ENCODE results near the gene DNAJC11.
"Not testable (repeated sequence)": the region's sequence is repeated elsewhere in the genome, so short reads cannot be mapped to it uniquely, and the experiment has no call there.

Gene DNAJC11, protein sequence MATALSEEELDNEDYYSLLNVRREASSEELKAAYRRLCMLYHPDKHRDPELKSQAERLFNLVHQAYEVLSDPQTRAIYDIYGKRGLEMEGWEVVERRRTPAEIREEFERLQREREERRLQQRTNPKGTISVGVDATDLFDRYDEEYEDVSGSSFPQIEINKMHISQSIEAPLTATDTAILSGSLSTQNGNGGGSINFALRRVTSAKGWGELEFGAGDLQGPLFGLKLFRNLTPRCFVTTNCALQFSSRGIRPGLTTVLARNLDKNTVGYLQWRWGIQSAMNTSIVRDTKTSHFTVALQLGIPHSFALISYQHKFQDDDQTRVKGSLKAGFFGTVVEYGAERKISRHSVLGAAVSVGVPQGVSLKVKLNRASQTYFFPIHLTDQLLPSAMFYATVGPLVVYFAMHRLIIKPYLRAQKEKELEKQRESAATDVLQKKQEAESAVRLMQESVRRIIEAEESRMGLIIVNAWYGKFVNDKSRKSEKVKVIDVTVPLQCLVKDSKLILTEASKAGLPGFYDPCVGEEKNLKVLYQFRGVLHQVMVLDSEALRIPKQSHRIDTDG

DNA sequence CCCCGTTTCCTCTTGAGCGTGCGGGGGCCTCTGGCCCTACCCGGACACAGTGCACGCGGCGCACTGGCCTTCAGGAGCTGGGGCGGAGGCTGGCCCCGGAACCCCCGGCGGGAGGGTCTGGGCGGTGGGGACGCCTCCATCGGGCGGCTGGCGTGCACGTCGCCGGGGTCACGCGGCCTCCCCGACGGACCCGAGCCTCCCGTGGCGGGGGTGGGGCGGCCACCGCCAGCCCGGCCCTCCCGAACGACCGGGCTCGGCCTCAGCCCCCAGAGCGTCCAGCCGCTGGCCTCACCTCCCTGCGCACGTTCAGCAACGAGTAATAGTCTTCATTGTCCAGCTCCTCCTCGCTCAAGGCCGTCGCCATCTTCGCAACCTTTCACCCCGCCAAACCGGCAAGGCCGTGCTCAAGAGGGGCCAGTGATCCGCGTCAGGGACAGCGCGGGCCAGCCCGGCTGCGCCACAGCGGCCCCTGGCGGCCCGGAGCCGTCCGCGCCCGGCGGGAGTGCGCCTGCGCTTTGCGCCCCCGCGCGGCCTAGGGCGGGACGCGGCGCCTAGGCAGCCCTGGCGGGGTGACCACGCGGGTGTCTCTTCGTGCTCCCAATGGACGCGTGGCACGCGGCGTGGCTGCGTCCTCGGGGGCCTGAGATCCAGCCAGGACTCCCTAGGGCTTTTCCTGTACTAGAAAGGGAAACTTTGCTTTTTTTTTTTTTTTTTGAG lies at the start of gene DNAJC11:
Gene DNAJC11, minus strand, starts transcription at position 380 of the 717 bp plus-strand sequence. Its CDS starts 16 bp downstream, at position 364.
- peak; percentile 92 for DNase-seq

DNA sequence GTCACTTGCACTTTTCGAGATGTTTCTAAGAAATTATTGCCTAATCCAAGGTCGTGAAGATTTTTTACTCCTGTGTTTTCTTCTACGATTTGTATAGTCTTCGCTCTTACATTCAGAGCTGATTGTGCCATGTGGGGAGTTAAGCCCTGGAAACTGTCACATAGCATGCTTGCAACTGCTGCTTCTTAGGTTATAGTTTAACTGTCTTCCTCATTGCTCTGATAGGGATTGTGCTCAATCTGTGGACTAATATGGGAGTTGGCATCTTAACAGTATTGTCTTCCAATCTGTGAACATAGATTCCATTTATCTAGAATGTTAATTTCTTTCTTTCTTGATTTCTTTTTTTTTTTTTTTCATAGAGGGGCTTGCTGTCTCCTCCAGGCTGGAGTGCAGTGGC lies 48.9 kb upstream of the DNAJC11 start:
- DNase-seq: no peak

DNA sequence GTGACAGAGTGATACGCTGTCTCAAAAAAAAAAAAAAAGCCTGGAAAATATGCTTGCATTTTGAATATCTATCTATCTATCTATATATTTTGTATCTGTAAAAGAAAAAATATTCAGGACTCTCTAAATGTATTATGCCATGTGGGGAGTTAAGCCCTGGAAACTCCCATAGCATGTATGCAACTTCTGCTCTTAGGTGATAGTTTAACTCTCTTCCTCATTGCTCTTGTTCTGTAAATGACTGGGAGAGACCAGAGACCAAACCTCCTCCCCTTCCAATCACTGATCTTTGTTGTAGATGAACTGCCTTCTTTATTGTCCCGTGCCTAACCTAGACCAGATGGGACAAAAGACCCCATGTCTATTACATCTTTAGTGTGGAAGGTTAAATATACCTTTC lies 46.1 kb upstream of the DNAJC11 start:
- no peak for DNase-seq

DNA sequence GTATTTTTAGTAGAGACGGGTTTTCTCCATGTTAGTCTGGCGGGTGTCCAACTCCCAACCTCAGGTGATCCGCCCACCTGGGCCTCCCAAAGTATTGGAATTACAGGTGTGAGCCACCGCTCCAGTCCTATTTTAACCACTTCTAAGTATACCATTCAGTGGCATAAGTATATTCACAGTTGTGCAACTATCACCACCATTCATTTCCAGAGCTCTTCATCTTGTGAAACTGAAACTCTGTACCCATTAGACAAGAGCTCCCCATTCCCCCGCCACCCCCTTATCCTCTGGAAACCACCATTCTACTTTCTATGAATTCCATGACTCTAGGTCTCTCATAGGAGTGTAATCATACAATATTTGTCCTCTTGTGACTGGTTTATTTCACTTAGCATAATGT lies 43.5 kb upstream of the DNAJC11 start:
- DNase-seq: no peak

DNA sequence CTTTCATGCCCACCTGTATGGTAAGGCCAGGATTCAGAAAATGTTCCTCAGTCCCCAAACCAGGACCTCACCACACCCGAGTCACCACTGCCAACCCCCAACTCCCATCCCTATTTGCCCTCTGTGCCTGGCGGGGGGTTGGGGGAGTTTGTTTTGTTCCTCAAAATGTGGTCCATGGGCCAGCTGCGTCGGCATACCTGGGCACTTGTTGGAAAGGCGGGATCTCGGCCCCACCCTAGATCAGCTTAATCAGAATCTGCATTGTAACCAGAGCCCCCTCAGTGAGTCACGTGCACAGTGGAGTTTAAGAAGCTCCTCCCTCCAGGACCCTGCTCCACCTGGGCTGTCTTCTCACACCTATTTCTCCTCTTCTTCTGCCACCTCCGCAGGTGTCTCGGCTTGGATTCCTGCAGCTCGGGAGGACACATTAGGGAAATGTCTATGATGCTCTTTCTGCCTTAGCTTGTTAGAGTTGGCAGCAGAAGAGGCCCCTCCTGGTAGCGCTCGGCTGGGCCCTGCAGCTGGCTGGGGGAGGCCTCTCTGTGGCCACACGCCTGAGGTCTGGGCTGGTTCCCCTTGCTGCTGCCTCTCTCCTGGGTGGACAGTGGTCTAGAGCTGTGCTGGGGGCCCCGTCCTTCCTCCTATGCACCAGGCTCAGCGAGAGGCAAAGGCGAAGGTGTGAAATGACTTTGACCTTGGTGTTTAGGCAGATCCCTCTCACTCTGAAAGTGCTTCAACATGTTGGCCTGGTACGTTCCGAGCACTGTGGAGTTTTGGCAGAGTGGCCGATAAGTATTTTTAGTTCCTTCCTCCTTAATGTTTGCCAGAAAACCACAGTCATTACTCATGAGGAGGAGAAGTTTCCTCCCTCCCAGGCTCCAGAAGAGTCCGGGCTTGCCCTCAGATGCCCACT lies 41.8 kb upstream of the DNAJC11 start:
- DNase-seq: no peak

DNA sequence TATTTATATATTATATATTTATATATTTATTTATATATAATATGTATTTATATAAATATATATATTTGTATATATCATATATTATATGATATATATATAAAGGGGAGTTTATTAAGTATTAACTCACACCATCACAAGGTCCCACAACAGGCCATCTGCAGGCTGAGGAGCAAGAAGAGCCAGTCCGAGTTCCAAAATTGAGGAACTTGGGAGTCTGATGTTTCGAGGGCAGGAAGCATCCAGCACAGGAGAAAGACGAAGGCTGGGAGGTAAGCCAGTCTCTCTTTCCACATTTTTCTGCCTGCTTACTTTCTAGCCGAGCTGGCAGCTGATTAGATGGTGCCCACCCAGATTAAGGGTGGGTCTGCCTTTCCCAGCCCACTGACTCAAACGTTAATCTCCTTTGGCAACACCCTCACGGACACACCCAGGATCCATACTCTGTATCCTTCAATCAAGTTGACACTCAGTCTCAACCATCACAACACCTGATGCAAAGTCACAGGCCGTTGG lies 41.1 kb upstream of the DNAJC11 start:
- not testable (repeated sequence) for DNase-seq

DNA sequence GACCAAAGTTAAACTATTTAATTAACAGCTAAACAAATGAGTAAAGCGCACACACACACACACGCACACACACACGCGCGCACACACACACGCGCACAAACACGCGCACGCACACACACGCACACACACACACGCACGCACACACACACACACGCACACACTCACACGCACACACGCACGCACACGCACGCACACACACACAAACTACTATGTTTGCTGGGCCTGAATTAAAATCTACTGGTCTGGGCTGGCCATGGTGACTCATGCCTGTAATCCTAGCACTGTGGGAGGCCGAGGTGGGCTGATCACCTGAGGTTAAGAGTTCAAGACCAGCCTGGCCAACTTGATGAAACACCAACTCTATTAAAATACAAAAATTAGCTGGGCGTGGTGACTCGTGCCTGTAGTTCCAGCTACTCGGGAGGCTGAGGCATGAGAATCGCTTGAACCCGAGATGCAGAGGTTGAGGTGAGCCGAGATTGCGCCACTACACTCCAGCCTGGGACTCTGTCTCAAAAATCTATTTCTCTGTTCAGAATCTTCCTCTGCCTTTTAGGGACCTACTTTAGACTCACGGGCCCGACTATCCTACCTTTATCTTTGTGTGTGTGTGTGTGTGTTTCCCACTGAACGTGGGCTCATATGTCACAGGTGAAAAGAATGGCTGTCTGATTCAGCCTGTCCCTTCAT lies 37.5 kb upstream of the DNAJC11 start:
- no peak for DNase-seq

DNA sequence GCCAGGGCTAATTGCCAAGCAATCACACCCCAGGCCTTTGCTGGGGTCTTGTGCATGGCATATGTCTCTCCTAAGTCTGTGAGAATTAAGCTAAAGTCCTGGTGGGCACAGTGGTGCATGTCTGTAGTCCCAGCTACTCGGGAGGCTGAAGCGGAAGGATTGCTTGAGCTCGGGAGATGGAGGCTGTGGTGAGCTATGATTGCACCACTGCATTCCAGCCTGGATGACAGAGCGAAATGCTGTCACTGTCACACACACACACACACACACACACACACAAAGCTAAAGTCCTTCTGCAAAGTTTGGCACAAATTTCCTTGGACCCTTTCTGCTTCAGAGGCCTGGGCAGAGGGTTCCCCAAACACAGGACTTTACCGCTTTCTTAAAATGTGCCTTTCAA lies 31.3 kb upstream of the DNAJC11 start:
- DNase-seq: no peak

DNA sequence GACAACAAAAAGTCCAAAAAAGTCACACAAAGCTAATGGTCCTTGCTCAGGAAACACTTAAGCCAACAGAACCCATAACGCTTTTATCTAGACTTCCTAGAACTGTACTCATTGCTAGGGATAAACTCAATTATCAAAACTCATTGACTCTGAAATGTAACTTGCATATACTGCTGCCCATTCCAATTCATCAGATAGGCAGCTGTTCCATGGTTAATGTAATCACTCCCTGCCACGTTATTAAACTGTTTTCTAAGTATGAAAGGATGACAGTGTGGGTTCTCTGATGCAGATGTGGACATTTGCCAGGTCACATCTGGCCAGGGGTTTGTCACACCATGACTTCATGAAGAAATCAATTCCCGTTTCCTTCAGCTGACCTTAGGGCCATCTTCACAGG lies 30.3 kb upstream of the DNAJC11 start:
- no peak for DNase-seq

DNA sequence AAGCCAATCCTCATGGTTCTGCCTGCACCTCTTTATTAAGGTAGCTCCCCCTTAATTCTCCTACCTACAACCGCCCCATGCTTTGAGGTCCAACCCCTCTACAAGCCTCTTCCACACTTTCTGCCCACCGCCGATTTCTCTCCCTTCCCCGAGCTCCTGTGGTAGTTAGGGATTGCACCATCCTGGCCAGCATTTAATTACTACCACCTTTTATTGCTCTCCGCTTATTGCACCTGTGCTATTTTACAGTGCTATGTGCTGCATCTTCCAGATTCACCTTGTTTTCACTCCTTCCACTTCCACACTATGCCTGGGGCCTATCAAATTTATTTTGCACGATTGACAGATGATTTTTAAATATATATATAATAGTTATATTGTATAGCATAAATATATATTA lies 29.3 kb upstream of the DNAJC11 start:
- no peak for DNase-seq

DNA sequence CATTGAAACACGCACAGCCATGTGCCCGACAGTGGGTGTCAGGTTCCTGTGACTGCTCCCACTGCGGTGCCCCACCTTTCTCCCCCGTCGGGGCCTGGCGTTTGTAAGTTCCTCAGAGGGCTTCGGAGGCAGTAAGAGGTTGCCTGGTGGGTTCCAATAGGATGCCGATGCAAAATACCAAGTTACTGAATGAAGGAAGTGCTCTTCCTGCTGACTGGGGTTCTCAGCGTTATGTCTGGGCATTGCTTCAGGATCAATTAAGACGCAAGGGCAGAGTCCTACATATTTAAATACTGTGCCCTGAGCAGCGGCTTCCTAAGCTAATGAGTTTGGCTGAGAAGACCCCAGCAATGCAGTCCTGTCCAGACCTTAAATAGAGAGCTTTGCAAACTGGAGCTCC lies 28.9 kb upstream of the DNAJC11 start:
- DNase-seq: no peak

DNA sequence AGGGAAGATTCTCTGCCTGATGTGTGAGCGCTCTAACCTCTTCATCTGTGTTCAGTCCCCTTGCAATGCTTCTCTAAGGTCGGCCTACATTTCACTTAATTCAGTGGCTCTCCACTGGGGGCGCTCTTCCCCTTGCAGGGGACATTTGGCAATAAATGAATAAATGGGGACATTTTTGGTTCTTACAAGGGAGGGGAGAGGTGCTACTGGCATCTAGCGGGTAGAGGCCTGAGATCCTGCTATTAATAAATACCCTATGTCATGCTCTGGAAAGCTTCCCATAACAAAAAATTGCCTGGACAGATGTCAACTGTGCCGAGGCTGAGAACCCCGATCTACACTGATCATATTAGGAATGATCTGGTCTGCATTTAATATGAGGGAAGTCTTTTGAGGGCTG lies 25.9 kb upstream of the DNAJC11 start:
- DNase-seq: peak; percentile 57

DNA sequence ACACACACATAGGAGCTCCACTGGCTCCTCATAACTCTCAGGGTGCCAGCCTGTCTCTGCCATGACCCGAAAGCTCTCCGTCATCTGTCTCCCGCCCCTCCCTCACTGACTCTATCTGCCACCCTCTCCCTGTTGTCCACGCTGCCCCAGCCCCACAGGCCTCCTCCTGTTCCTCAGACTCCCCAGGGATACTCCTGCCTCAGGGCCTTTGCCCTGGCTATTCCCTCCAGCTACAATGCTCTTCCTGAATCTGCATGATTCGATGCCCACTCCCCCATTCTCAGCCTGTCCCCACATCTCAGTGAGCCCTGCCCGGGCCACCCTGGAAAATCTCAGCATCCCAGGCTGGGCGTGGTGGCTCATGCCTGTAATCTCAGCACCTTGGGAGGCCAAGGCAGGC lies 24.6 kb upstream of the DNAJC11 start:
- no peak for DNase-seq

DNA sequence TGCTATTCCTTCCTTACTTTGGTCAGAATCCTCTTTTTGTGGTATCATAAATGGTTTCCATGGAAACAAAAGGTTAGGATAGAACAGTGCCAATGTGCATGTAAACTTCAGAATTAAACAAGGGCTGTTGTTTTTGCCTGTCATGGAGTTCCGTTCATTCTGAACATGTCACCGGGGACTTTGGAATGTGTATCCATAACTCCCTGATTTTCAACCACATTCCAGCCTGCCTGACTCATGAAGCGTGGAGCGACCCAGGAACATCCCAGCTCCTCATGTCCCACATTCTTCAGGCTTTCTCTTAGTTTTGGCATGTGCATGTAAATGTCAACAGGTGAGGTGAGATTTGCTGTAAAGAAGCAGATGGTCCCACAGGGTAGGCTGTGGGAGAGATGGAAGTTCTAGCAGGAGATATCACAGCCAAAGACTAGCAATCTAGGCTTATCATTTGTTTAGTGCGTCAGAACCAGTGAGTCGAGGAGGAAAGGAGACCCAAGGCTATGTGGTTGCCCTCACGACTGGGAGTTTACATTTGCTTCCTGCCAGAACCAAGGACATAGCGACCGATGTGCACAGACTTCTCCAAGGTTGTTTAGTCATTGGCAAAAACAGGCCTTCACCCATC lies 23.0 kb upstream of the DNAJC11 start:
- DNase-seq: no peak

DNA sequence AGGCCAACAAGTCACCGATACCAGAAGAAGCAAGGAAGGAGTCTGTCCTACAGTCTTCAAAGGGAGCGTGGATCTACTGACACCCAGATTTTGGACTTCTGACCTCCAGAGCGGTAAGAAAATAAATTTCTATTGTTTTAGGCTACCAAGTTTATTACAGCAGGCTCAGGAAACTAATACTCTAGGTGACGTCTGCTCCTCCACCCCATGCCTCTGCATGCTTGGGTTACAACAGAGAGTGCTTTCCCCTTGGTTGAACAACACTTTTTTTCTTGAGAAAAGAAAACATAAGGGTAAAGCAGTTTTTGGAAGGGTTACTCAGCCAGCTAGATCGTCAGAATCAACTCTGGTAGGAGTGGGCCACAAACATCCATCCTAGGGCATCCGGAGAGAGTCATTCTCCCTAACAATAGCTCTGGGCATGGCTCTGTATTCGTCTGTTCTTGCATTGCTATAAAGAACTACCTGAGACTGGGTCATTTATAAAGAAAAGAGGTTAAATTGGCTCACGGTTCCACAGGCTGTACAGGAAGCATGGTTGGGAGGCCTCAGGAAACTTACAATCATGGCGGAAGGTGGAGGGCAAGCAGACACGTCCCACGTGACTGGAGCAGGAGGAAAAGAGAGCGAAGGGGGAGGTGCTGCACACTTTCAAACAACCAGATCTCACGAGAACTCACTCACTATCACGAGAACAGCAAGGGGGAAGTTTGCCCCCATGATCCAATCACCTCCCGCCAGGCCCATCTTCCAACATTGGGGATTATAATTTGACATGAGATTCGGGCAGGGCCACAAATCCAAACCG lies 22.2 kb upstream of the DNAJC11 start:
- DNase-seq: no peak

DNA sequence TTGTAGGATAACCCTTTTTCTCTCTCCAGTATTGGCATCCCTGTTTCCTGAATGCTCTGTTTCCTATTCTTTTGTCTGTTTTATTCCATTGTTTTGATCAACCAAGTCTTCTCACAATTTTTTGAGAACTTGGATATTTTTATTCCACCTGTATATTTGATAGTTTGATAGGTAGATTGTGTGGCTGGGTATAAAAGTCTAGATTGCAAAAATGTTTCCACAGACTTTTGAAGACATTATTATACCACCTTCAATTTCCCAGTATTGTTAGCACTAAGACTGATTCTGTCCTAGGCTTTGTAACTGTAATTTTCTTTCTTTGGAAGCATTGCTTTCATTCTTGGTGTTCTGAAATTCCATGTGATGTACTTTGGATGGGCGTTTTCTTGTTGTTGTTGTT lies 9.6 kb upstream of the DNAJC11 start:
- DNase-seq: no peak

DNA sequence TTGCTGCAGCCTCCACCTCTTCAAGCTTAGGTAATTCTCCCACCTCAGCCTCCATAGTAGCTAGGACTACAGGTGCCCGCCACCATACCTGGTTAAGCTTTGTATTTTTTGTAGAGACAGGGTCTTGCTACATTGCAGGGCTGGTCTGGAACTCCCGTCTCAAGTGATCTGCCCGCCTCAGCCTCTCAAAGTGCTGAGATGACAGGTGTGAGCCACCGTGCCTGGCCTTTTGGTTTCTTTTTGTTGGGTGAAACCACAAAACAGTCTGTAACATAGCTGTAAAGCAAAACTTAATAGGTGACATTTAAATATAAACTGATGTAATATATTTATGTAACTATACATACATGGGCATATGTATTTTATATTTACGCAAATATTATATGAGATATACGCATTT lies 3.1 kb upstream of the DNAJC11 start:
- no peak for DNase-seq

DNA sequence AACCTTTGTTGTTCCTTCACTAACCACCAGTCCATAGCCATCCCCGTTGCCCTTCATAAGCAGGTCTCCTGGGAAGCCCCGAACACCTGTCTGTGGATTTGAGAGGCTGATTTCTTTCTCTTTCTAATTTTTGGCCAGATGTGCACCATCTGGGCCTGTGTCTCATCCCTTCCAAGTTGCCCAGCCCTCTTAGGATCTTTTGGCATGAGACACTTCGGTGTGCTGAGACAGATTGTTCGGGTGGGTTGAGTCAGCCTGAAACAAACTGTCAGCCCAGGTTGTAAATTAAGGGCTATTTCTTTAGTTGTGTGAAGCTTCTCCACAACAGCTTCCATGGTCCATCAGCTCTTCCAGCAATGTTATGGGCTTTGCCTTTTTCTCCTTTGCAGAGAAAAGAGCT lies 1.4 kb upstream of the DNAJC11 start:
- no peak for DNase-seq

DNA sequence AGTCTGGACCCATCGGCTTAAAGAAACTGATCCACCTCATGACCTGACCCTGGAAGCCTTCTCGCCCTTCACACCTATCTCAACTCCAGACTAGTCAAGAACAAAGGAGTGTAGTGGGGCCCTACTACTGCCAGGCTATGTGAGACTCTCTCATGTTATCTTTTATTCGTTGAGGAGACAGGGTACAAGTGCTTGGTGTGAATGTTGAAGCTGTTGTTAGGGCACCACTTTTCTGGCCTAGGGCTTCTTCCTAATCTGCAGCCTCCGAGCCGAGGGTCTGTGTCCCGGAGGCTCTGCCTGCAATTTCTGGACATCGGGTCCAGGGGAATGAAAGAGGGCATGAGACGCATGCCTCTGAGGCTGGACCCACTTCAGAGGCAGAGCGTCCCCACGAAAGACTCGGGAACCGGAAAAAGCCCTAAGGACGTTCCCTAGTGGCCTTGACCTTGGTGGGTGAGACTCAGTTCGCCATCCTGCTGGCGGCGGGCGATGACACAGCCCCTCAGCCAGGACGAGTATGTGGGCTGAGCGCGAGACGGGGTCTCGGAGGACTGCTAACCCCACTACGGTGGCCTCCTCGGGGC lies 671 bp downstream of the DNAJC11 start:
- DNase-seq: peak; percentile 1

DNA sequence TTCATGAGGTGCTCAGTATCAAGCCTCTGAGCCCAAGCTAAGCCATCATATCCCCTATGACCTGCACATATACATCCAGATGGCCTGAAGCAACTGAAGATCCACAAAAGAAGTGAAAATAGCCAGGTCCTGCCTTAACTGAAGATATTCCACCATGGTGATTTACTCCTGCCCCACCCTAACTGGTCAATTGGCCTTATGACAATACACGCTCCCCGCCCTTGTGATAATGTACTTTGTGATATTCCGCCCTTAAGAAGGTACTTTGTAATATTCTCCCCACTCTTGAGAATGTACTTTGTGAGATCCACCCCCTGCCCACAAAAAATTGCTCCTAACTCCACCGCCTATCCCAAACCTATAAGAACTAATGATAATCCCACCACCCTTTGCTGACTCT lies 1.7 kb downstream of the DNAJC11 start:
- not testable (repeated sequence) for DNase-seq

Measured in CD4-positive, alpha-beta T cell treated with Interleukin-21 for 1 hour (primary cell).